ENCODE data around the gene MTHFD2L. TPM values are rescaled to one million over a fixed set of nuclear protein-coding genes. Genes with fewer than 3 reads are reported as not detected.

MTHFD2L gene
- total RNA-seq, 3 donors from 2014 or later: 9.1 to 10.4 (median 10.4) TPM

DNA sequence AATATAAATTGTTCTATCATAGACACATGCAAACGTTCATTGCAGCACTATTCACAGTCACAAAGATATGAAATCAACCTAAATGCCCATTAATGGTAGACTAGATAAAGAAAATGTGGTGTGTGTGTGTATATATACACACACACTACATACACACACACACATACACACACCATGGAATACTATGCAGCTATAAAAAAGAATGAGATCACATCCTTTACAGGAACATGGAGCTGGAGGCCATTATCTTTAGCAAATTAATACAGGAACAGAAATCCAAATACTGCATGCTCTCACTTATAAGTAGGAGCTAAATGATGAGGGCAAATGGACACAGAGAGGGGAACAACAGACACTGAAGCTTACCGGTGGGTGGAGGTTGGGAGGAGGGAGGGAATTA lies 65.2 kb downstream of the MTHFD2L start:
- no peak for DNase-seq
- Mint-ChIP-seq H3K4me3 (no peak overlapping the region), H3K27me3 (ENCODE audit: low read depth) (no peaks in the 10 kb centered on the region), H3K36me3 (ENCODE audit: insufficient read depth) (peaks cover 9% of the 10 kb centered on the region), H3K4me1 (ENCODE audit: low read depth) (peaks cover 2% of the 10 kb centered on the region), H3K9me3 (no peaks in the 10 kb centered on the region)
- ATAC-seq: no peak

DNA sequence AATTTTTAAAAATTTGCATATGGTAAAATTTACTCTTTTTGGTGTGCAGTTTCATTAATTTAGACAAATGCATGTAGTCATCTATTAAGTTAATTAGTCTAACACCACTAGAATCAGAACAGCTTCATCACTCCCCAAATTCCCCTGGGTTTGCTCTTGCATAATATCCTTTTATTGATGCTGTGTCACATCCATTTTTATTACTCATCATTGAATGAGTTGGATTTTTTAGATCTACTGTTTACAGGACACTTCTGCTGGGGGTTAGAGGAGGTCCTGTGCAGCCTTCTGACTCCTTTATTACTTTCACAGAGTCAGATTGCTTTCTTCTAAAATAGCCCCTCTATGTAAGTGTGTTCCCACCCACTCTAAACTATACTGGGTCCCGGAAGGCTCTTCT lies 65.9 kb downstream of the MTHFD2L start:
- H3K36me3 Mint-ChIP-seq (ENCODE audit: insufficient read depth): peaks cover 9% of the 10 kb centered on the region
- no peak for DNase-seq
- no peaks in the 10 kb centered on the region for H3K27me3 Mint-ChIP-seq (ENCODE audit: low read depth)
- peaks cover 2% of the 10 kb centered on the region for H3K4me1 Mint-ChIP-seq (ENCODE audit: low read depth)
- H3K4me3 Mint-ChIP-seq: no peak overlapping the region
- ATAC-seq: no peak
- no peaks in the 10 kb centered on the region for H3K9me3 Mint-ChIP-seq

DNA sequence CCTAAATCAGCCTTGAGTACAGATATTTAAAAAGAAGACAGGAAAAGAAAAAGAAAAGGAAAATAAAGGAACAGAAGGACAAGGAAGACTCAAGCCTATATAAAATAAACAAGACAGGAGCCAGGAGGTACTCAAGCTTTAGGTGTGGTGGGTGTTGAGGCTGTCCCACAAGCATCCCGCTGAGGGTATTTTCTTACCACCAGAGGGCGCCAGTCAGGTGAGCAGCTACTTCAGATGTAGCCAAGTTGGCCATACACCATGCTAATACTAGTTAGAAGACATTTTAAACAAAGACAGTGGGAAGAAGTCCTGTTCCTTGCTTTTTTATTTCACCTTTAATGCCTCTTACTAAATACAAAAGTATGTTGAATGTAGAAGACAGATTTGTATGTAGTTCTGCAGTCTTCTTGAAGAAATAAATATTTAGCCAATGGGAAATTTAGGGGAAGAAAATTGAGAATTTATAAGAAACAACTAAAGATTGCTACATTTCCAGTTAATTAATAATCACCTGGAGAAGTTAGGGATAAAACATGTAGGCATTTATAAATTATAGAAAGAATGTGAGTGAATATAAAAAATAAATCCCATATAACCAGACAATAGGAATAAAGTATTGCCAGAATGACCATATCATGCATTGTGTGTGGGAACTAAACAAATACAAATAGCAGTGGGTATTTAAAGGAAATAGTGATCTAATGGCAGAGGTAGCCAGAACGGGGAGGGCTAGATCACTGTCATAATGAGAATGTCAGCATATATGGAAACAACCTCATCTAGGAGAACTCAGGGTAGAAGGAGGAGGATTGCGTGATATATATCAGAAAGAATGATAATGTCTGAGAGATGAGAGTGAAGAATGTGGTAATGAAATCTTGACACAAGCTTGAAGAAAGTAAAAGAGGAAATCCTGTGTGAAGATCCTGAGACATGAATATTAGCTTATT lies 71.0 kb downstream of the MTHFD2L start:
- peaks cover 7% of the 10 kb centered on the region for H3K36me3 Mint-ChIP-seq (ENCODE audit: insufficient read depth)
- H3K4me1 Mint-ChIP-seq (ENCODE audit: low read depth): no peaks in the 10 kb centered on the region
- H3K9me3 Mint-ChIP-seq: no peaks in the 10 kb centered on the region
- no peak overlapping the region for H3K4me3 Mint-ChIP-seq
- H3K27me3 Mint-ChIP-seq (ENCODE audit: low read depth): no peaks in the 10 kb centered on the region
- peak; percentile 61 to 74 for ATAC-seq
- peak; percentile 66 for DNase-seq

DNA sequence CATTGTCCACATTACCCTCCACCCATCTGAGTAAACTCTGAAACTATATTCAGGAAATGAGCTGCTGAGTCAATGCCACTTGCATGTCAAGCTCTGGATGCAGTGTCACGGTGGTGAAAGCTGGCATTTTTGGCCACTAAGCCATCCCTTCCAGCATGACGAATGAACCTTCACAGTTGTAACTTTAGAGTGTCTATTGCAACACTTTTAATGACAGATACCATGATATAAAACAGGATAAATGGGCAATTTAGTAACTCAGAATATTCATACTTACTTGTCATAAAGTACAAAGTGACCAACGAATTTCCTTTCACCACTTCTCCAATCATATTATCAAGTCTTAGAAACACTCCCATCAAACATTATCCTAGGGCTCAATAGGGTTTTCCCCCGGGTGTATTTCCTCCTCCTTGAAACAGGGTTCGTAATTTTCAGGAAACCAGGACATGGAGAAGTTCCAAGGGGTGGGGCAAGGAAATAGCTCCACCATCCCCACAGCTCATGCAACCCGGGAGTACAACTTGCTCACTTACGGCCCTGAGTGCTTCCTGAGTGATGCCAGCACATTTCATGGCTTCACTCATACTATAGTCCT lies 73.1 kb downstream of the MTHFD2L start:
- ATAC-seq (peak in 1 of 2 donors; percentile 18), DNase-seq (no peak)
- no peaks in the 10 kb centered on the region for H3K9me3 Mint-ChIP-seq
- no peaks in the 10 kb centered on the region for H3K4me1 Mint-ChIP-seq (ENCODE audit: low read depth)
- H3K36me3 Mint-ChIP-seq (ENCODE audit: insufficient read depth): peaks cover 2% of the 10 kb centered on the region
- H3K27me3 Mint-ChIP-seq (ENCODE audit: low read depth): no peaks in the 10 kb centered on the region
- no peak overlapping the region for H3K4me3 Mint-ChIP-seq

DNA sequence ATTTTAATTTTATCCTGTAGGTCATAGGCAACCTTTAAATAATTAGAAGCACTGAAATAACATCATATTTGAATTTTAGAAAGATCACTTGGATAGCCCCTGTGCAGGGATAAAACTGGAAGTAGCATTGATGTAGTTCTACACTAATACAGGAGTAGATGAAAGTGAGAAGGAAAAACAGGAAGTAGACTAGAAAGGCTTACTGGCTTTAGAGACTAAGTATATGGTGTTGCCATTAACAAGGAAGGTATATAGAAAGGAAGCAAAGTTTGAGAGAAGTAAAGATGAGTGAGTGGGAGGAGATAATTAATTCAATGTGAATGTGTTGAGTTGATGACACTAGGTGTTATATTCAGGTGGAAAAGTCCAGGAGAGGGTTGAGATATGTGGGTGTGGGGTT lies 77.2 kb downstream of the MTHFD2L start:
- Mint-ChIP-seq H3K4me1 (ENCODE audit: low read depth) (no peaks in the 10 kb centered on the region), H3K4me3 (no peak overlapping the region), H3K27me3 (ENCODE audit: low read depth) (no peaks in the 10 kb centered on the region), H3K9me3 (no peaks in the 10 kb centered on the region), H3K36me3 (ENCODE audit: insufficient read depth) (no peaks in the 10 kb centered on the region)
- DNase-seq (no peak), ATAC-seq (no peak)

DNA sequence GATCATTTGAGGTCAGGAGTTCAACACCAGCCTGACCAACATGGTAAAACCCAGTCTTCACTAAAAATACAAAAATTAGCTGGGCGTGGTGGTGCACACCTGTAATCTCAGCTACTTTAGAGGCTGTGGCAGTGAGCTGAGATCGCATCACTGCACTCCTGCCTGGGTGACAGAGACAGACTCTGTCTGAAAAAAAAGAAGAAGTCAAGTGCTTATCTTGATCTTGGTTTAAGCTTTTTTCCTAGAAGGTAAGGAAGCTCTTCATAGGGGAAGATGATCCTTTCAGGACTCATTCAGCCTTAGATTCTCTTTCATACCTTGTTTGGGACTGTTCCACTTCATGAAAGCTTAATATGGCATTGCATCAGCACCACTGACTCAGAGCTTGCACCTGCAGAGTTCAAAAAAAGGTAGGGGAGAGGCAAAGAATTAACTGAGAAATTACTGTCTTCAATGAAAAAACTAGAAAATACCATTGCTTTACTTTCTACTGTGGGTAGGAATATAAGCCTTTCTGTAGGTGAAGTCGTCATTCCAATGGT lies 79.6 kb downstream of the MTHFD2L start:
- no peaks in the 10 kb centered on the region for H3K4me1 Mint-ChIP-seq (ENCODE audit: low read depth)
- no peak for DNase-seq
- H3K9me3 Mint-ChIP-seq: no peaks in the 10 kb centered on the region
- ATAC-seq: no peak
- H3K4me3 Mint-ChIP-seq: no peak overlapping the region
- no peaks in the 10 kb centered on the region for H3K27me3 Mint-ChIP-seq (ENCODE audit: low read depth)
- H3K36me3 Mint-ChIP-seq (ENCODE audit: insufficient read depth): no peaks in the 10 kb centered on the region

DNA sequence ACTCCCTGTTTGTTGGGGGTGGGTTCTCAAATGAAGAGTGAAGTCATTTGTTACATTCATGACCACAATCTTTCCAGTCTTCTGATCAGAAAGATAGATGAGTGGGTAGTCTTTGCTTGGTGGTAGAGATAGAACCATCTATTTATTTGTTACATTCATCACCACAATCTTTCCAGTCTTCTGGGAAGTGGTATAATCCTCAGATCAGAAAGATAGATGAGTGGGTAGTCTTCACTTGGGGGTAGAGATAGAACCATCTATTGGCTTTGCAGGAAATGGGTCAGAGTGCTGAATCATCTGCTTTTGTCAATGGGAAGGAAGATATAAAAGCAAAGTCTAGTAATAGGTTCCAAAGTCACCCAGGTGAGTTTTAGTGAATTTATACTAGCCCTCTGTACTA lies 86.1 kb downstream of the MTHFD2L start:
- Mint-ChIP-seq H3K27me3 (ENCODE audit: low read depth) (no peaks in the 10 kb centered on the region), H3K9me3 (no peaks in the 10 kb centered on the region), H3K4me1 (ENCODE audit: low read depth) (peaks cover 4% of the 10 kb centered on the region), H3K36me3 (ENCODE audit: insufficient read depth) (no peaks in the 10 kb centered on the region), H3K4me3 (no peak overlapping the region)
- DNase-seq: no peak
- ATAC-seq: peak; percentile 43 to 62

DNA sequence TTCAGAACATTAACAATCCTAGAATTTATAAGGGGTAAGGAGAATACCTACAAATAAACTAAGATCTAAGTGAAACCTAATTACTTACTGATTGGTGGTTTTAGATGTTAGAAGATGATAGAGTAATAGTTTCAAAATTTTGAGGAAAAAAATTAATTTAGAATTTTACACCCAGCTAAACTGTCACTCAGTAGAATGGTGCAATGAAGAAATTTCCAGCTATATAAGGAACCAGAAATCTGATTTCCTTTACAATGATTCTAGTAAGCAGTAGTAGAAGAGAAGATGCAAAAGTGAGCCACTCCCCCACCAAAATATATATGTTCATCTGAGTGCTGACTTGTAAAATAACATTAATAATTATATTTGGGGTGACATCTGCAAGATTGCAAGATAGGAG lies 95.0 kb downstream of the MTHFD2L start:
- H3K4me1 Mint-ChIP-seq (ENCODE audit: low read depth): no peaks in the 10 kb centered on the region

DNA sequence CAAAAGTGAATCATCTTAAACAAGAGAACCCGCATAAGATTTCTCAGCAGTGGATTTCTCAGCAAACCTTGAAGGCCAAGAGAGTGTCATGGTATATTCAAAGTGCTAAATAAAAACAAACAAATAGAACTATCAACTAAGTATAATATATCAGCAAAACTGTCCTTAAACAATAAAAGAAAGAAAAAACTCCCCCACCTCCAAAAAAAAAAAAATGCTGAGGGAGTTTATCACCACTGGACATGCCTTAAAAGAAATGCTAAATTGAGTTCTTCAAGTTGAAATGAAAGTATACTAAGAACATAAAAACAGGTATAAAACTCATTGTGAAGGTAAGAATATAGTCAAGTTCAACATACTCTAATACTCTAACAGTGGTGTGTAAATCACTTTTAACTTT lies 96.5 kb downstream of the MTHFD2L start:
- peaks cover 8% of the 10 kb centered on the region for H3K36me3 Mint-ChIP-seq (ENCODE audit: insufficient read depth)
- H3K4me1 Mint-ChIP-seq (ENCODE audit: low read depth): no peaks in the 10 kb centered on the region
- ATAC-seq (no peak), DNase-seq (no peak)
- no peaks in the 10 kb centered on the region for H3K27me3 Mint-ChIP-seq (ENCODE audit: low read depth)
- peaks cover 25% of the 10 kb centered on the region for H3K9me3 Mint-ChIP-seq
- H3K4me3 Mint-ChIP-seq: no peak overlapping the region

More for the DNA sequence above, 95.0 kb downstream of the MTHFD2L start:
- H3K9me3 Mint-ChIP-seq: peaks cover 25% of the 10 kb centered on the region
- DNase-seq (no peak), ATAC-seq (no peak)
- peaks cover 8% of the 10 kb centered on the region for H3K36me3 Mint-ChIP-seq (ENCODE audit: insufficient read depth)
- no peaks in the 10 kb centered on the region for H3K27me3 Mint-ChIP-seq (ENCODE audit: low read depth)
- no peak overlapping the region for H3K4me3 Mint-ChIP-seq

DNA sequence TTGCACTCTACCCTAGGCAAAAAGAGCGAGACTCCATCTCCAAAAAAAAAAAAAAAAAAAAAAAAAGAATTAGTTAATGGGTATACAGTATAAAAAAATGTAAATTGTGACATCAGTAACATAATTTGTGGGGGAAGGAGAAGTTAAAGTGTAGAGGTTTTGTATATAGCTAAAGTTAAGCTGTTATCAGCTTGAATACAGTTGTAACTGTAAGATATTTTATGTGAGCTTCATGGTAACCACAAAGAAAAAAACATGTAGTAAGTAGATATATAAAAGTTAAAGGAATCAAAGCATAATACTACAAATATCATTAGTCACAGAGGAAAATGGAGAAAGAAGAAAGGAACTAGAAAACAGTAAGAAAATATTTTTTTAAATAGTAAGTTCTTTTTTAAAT lies 97.2 kb downstream of the MTHFD2L start:
- ATAC-seq (no peak), DNase-seq (no peak)
- Mint-ChIP-seq H3K36me3 (ENCODE audit: insufficient read depth) (peaks cover 8% of the 10 kb centered on the region), H3K4me1 (ENCODE audit: low read depth) (no peaks in the 10 kb centered on the region), H3K4me3 (no peak overlapping the region), H3K9me3 (peaks cover 25% of the 10 kb centered on the region), H3K27me3 (ENCODE audit: low read depth) (no peaks in the 10 kb centered on the region)

DNA sequence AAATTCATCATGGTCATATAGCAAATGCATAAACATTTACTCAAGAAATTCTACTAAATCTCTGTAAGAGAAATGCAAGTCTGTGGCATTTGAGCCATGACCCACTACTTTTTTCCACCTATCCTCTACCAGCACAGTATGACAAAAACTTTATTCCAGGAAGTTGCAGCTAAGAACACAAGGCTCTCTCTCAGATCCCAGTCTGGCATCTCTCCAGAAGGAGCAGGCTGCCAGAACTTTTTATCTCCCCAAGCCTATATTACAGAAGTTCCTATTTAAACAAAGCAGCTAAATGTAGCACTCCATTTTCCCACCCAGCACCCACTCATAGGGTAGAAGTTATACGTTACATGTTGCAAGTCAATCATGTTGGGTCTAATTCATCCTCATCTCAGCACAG lies 101.0 kb downstream of the MTHFD2L start:
- no peaks in the 10 kb centered on the region for H3K9me3 Mint-ChIP-seq
- no peaks in the 10 kb centered on the region for H3K27me3 Mint-ChIP-seq (ENCODE audit: low read depth)
- no peaks in the 10 kb centered on the region for H3K36me3 Mint-ChIP-seq (ENCODE audit: insufficient read depth)
- H3K4me1 Mint-ChIP-seq (ENCODE audit: low read depth): no peaks in the 10 kb centered on the region
- H3K4me3 Mint-ChIP-seq: no peak overlapping the region
- DNase-seq: no peak
- ATAC-seq: no peak

DNA sequence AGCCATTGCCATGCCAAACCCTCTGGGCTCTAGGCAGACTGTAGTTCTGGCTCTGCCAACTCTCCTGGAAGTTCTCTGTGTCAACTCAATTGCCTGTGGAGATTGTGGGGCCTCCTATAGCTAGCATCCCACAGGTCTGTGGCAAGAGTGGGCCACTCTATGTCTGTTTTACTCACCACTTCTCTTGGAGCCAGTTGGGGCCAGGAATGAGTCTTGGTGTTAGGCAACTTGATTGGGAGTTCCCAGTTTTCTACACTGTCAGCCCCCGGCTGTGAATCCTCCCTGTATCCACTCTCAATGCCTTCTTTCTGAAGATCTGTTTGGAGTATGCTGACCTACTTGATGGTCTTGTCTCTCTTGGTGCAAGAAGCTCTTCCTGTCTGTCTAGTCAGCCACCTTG lies 102.1 kb downstream of the MTHFD2L start:
- ATAC-seq (no peak), DNase-seq (no peak)
- H3K4me3 Mint-ChIP-seq: no peak overlapping the region
- H3K36me3 Mint-ChIP-seq (ENCODE audit: insufficient read depth): no peaks in the 10 kb centered on the region
- H3K4me1 Mint-ChIP-seq (ENCODE audit: low read depth): no peaks in the 10 kb centered on the region
- H3K9me3 Mint-ChIP-seq: no peaks in the 10 kb centered on the region
- no peaks in the 10 kb centered on the region for H3K27me3 Mint-ChIP-seq (ENCODE audit: low read depth)

DNA sequence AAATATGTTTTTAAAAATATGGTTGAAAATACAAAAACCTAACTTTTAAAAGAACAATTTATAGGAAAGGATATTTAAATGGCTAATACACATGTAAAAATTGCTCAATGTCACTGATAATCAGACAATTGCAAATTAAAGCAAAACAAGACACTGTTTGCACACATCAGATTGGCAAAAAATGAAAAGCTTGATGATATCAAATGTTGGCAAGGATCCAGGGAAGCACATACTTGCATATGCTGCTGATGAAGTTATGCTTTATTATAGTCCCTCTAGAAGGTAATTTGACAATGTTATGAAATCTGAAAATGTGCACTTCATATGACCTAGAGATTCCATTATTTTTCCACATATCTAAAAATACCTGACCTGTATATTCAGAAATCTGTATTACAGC lies 104.6 kb downstream of the MTHFD2L start:
- DNase-seq (no peak), ATAC-seq (no peak)
- H3K27me3 Mint-ChIP-seq (ENCODE audit: low read depth): no peaks in the 10 kb centered on the region
- H3K36me3 Mint-ChIP-seq (ENCODE audit: insufficient read depth): no peaks in the 10 kb centered on the region
- no peaks in the 10 kb centered on the region for H3K9me3 Mint-ChIP-seq
- H3K4me1 Mint-ChIP-seq (ENCODE audit: low read depth): no peaks in the 10 kb centered on the region
- no peak overlapping the region for H3K4me3 Mint-ChIP-seq

DNA sequence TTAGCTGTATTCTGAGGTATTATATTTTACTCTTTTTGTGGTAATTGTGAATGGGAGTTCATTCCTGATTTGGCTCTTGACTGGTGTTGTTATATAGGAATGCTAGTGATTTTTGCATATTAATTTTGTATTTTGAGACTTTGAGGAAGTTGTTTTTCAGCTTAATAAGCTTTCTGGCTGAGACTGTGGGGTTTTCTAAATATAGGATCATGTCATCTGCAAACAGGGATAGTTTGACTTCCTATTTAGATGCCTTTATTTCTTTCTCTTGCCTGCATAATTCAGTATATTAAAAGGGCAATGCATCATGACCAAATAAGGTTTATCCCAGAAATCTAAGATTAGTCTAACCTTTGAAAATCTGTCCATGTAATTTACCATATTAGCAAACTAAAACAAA lies 105.6 kb downstream of the MTHFD2L start:
- no peaks in the 10 kb centered on the region for H3K27me3 Mint-ChIP-seq (ENCODE audit: low read depth)
- no peak overlapping the region for H3K4me3 Mint-ChIP-seq
- no peaks in the 10 kb centered on the region for H3K9me3 Mint-ChIP-seq
- DNase-seq (no peak), ATAC-seq (no peak)
- H3K4me1 Mint-ChIP-seq (ENCODE audit: low read depth): no peaks in the 10 kb centered on the region
- no peaks in the 10 kb centered on the region for H3K36me3 Mint-ChIP-seq (ENCODE audit: insufficient read depth)

DNA sequence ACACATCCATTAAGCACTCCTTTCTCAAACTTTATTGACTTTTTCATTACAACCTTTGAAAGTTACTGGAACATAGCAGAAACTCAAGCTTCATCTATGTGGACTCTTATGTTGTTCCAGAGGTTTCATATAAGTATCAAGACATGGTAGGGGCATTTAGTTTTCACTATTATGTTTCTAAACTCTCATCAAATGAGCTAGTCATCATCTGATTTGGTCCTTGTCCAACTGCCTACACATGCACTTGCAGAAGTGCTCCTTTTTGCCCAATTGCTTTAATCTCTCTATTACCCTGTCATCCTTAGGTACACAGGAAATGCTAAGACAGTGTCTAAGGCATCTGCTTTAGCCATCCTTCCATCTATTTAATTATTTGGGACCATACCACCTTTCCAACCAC lies 108.2 kb downstream of the MTHFD2L start:
- no peak for DNase-seq
- Mint-ChIP-seq H3K9me3 (no peaks in the 10 kb centered on the region), H3K27me3 (ENCODE audit: low read depth) (no peaks in the 10 kb centered on the region), H3K36me3 (ENCODE audit: insufficient read depth) (no peaks in the 10 kb centered on the region), H3K4me3 (no peak overlapping the region), H3K4me1 (ENCODE audit: low read depth) (no peaks in the 10 kb centered on the region)
- ATAC-seq: no peak
